Thyroid gland (tissue), 4 donors: Measurements from ENCODE around the gene COCH.

ENCODE experiments used
- CTCF ChIP-seq, 6 experiments: fragments of 200-600 bp in 3 of 6; fragments of 450-650 bp in 3 of 6; sonication (generic) in 3 of 6; IDR thresholded peaks; one replicate each; pipeline ENCODE4 v1.5.1; 2016 to 2019; ENCODE audit warnings: antibody characterized with exemption in 6 of 6, mild to moderate bottlenecking in 2 of 6, inconsistent platforms in 1 of 6, moderate library complexity in 1 of 6
- POLR2A ChIP-seq, 2 donors: fragments of 450-650 bp; IDR thresholded peaks; one replicate each; pipeline ENCODE4 v1.6.1; 2017; ENCODE audit warnings: antibody characterized with exemption in 2 of 2, mild to moderate bottlenecking in 2 of 2, moderate library complexity in 1 of 2

- no peak for TF ChIP-seq CTCF (IDR thresholded peaks at IDR 0.05)
- TF ChIP-seq POLR2A (IDR thresholded peaks at IDR 0.05) = no peak
Measured at GRCh38 chr14:30849983-30850382, 24.4 kb upstream of the COCH start.
